Muscle layer of colon (tissue), 2 donors: Measurements from ENCODE around the gene LAMC1.
"Not testable (repeated sequence)": the region's sequence is repeated elsewhere in the genome, so short reads cannot be mapped to it uniquely, and the experiment has no call there.

Experiments used
- H3K27ac ChIP-seq: one replicate; pipeline ENCODE4 v1.7.0; 2013; ENCODE audit warnings: low read depth, mild to moderate bottlenecking, low read length, moderate library complexity
- H3K27me3 ChIP-seq, 2 donors: one replicate each; pipeline ENCODE4 v1.7.0; 2013; ENCODE audit warnings: low read length in 2 of 2, mild to moderate bottlenecking in 2 of 2; ENCODE audit not compliant: insufficient read depth in 2 of 2, control insufficient read depth in 1 of 2
- H3K36me3 ChIP-seq: one replicate; pipeline ENCODE4 v1.7.0; 2013; ENCODE audit warnings: mild to moderate bottlenecking, low read length; ENCODE audit not compliant: insufficient read depth
- H3K4me1 ChIP-seq: one replicate; pipeline ENCODE4 v1.7.0; 2013; ENCODE audit warnings: mild to moderate bottlenecking, low read length; ENCODE audit not compliant: insufficient read depth
- H3K4me3 ChIP-seq, 2 donors: one replicate each; pipeline ENCODE4 v1.7.0; 2013; ENCODE audit warnings: low read length in 2 of 2, low read depth in 1 of 2, mild to moderate bottlenecking in 1 of 2, moderate library complexity in 1 of 2
- H3K9ac ChIP-seq: one replicate; pipeline ENCODE4 v1.7.0; 2013; ENCODE audit warnings: low read length
- H3K9me3 ChIP-seq: one replicate; pipeline ENCODE4 v1.7.0; 2013; ENCODE audit warnings: mild to moderate bottlenecking, low read length
- donor health status: abdominal sarcoma.
- donor health status: Adenocarcinoma of cecum.

The LAMC1 gene

GRCh38 chr1:183048087-183049085 lies 25.2 kb downstream of the LAMC1 start:
- H3K4me1 ChIP-seq: peaks cover 64% of the 10 kb centered on the region
- no peak overlapping the region for H3K9ac ChIP-seq
- no peak overlapping the region for H3K4me3 ChIP-seq
- H3K36me3 ChIP-seq: no peaks in the 10 kb centered on the region
- no peaks in the 10 kb centered on the region for H3K9me3 ChIP-seq
- H3K27me3 ChIP-seq: no peaks in the 10 kb centered on the region
- H3K27ac ChIP-seq: no peak overlapping the region

GRCh38 chr1:183051546-183051945 lies 28.3 kb downstream of the LAMC1 start:
- H3K4me3 ChIP-seq: no peak overlapping the region
- H3K9me3 ChIP-seq: no peaks in the 10 kb centered on the region
- H3K9ac ChIP-seq: no peak overlapping the region
- H3K36me3 ChIP-seq: no peaks in the 10 kb centered on the region
- no peak overlapping the region for H3K27ac ChIP-seq
- H3K4me1 ChIP-seq: peaks cover 50% of the 10 kb centered on the region
- H3K27me3 ChIP-seq: no peaks in the 10 kb centered on the region

- Histone ChIP-seq H3K9me3 (no peaks in the 10 kb centered on the region), H3K4me1 (peaks cover 44% of the 10 kb centered on the region), H3K27me3 (no peaks in the 10 kb centered on the region), H3K27ac (no peak overlapping the region), H3K36me3 (no peaks in the 10 kb centered on the region), H3K4me3 (no peak overlapping the region), H3K9ac (no peak overlapping the region)
Observed at GRCh38 chr1:183052861-183053260, 29.6 kb downstream of the LAMC1 start.

- Histone ChIP-seq H3K4me1 (peaks cover 54% of the 10 kb centered on the region), H3K4me3 (no peak overlapping the region), H3K36me3 (no peaks in the 10 kb centered on the region), H3K27me3 (no peaks in the 10 kb centered on the region), H3K9ac (no peak overlapping the region), H3K27ac (no peak overlapping the region), H3K9me3 (no peaks in the 10 kb centered on the region)
Observed at GRCh38 chr1:183058851-183059502, 35.8 kb downstream of the LAMC1 start.

- Histone ChIP-seq H3K4me3 (no peak overlapping the region), H3K36me3 (no peaks in the 10 kb centered on the region), H3K9ac (no peak overlapping the region), H3K4me1 (peaks cover 50% of the 10 kb centered on the region), H3K27me3 (no peaks in the 10 kb centered on the region), H3K9me3 (no peaks in the 10 kb centered on the region), H3K27ac (no peak overlapping the region)
Observed at GRCh38 chr1:183061194-183061593, 38.0 kb downstream of the LAMC1 start.

- Histone ChIP-seq H3K9ac (no peak overlapping the region), H3K4me1 (peaks cover 39% of the 10 kb centered on the region), H3K36me3 (no peaks in the 10 kb centered on the region), H3K4me3 (no peak overlapping the region), H3K9me3 (no peaks in the 10 kb centered on the region), H3K27me3 (no peaks in the 10 kb centered on the region), H3K27ac (no peak overlapping the region)
Observed at GRCh38 chr1:183063349-183063748, 40.1 kb downstream of the LAMC1 start.

GRCh38 chr1:183065168-183065706 lies 42.0 kb downstream of the LAMC1 start:
- Histone ChIP-seq H3K27me3 (no peaks in the 10 kb centered on the region), H3K36me3 (no peaks in the 10 kb centered on the region), H3K9ac (no peak overlapping the region), H3K9me3 (no peaks in the 10 kb centered on the region), H3K4me3 (no peak overlapping the region), H3K4me1 (peaks cover 29% of the 10 kb centered on the region), H3K27ac (no peak overlapping the region)

GRCh38 chr1:183066432-183066831 lies 43.2 kb downstream of the LAMC1 start:
- H3K27me3 ChIP-seq, H3K36me3 ChIP-seq, H3K9ac ChIP-seq, H3K27ac ChIP-seq, H3K4me3 ChIP-seq, H3K9me3 ChIP-seq: not testable (repeated sequence)
- H3K4me1 ChIP-seq: peaks cover 29% of the 10 kb centered on the region

- no peaks in the 10 kb centered on the region for H3K27me3 ChIP-seq
- no peaks in the 10 kb centered on the region for H3K36me3 ChIP-seq
- no peaks in the 10 kb centered on the region for H3K9me3 ChIP-seq
- no peak overlapping the region for H3K27ac ChIP-seq
- H3K4me3 ChIP-seq: no peak overlapping the region
- peaks cover 46% of the 10 kb centered on the region for H3K4me1 ChIP-seq
- H3K9ac ChIP-seq: no peak overlapping the region
Observed at GRCh38 chr1:183069562-183070216, 46.5 kb downstream of the LAMC1 start.

GRCh38 chr1:183070234-183070922 lies 47.2 kb downstream of the LAMC1 start:
- no peak overlapping the region for H3K9ac ChIP-seq
- peaks cover 51% of the 10 kb centered on the region for H3K4me1 ChIP-seq
- no peaks in the 10 kb centered on the region for H3K27me3 ChIP-seq
- no peaks in the 10 kb centered on the region for H3K9me3 ChIP-seq
- H3K36me3 ChIP-seq: no peaks in the 10 kb centered on the region
- no peak overlapping the region for H3K27ac ChIP-seq
- no peak overlapping the region for H3K4me3 ChIP-seq
